HG03039 (cell line): ENCODE measurements around the gene FUCA2.
"Not testable (repeated sequence)": the region's sequence is repeated elsewhere in the genome, so short reads cannot be mapped to it uniquely, and the experiment has no call there.

Experiments used
- ATAC-seq: cut with Tn5 transposase; IDR thresholded peaks from one replicate; pipeline ENCODE4 v1.9.1; 2021; ENCODE audit warnings: mild to moderate bottlenecking, moderate library complexity; ENCODE audit not compliant: unreplicated experiment

The FUCA2 gene

GRCh38 chr6:143449082-143449713 is 62.3 kb downstream of the FUCA2 start:
- ATAC-seq: no peak

GRCh38 chr6:143447865-143448264 is 63.7 kb downstream of the FUCA2 start:
- not testable (repeated sequence) for ATAC-seq
